NCI-H1048 (cell line): ENCODE data around the gene CLASRP.

Source experiments
- DNase-seq: peaks from one replicate; lab custom pipeline; 2025; lab: John Stamatoyannopoulos, UW

The CLASRP gene

DNA sequence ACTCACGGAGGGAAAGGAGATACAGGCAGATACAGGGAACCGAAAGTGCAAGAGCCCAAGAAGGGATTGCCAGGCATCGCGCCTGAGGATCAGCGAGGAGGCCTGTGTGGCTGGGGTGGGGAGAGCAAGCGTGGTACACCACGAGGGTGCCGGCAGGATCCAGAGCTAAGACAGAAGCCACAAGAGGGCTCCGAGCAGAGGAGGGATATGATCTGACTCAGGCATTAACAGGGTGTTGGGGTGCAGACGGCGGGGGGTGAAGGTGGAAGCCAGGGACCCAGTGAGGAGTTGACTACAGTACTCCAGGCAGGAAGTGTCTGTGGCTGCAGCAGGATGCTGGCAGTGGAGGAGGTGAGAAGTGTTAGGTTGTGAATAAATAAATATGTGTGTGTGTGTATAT lies 48.7 kb downstream of the CLASRP start:
- no peak for DNase-seq

GRCh38 chr19:45090034-45090433 lies 51.2 kb downstream of the CLASRP start:
- no peak for DNase-seq

- no peak for DNase-seq
Measured at GRCh38 chr19:45090606-45091005, 51.8 kb downstream of the CLASRP start.

- peak; percentile 98 for DNase-seq
Measured at GRCh38 chr19:45091031-45091923, 52.4 kb downstream of the CLASRP start.

- DNase-seq: peak; percentile 91
Measured at GRCh38 chr19:45092747-45093678, 54.2 kb downstream of the CLASRP start, which contains the start of gene PPP1R37. TSS of gene PPP1R37 (plus strand) at chr19:45093179. CDS start at chr19:45093326, 147 bp downstream.

DNA sequence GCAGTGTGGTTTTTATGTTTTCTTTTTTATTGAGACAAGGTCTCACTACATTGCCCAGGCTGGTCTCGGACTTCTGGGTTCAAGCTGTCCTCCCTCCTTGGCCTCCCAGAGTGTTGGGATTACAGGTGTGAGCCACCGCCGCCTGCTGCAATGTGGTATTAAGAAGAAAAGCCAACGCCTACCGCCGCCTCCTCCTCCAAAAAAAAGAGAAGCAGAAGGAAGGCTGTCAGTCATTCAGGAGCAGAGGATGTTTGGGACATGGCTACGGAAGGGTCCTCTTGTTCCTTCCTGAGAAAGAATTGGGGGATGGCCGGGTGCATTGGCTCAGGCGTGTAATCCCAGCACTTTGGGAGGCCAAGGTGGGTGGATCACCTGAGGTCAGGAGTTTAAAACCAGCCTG lies 55.3 kb downstream of the CLASRP start:
- DNase-seq: no peak

DNA sequence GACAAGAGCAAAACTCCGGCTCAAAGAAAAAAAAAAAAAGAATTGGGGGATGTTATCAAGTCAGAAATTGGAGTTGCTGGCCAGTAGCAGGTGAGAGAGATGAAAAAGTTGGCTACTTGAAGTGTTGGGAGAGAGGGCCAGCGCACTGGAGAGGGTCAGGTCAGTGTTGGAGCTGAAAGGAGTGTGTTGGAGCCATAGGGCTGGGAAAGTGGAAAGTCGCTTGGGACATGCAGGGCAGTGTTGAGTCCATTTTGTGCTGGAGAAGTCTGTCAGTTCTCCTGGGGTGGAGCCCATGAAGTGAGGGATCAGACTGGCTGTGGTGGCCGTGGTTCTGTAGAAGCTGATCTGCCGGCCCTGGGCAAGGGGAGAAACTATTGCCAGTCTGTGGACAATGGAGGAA lies 55.9 kb downstream of the CLASRP start:
- DNase-seq: no peak

DNA sequence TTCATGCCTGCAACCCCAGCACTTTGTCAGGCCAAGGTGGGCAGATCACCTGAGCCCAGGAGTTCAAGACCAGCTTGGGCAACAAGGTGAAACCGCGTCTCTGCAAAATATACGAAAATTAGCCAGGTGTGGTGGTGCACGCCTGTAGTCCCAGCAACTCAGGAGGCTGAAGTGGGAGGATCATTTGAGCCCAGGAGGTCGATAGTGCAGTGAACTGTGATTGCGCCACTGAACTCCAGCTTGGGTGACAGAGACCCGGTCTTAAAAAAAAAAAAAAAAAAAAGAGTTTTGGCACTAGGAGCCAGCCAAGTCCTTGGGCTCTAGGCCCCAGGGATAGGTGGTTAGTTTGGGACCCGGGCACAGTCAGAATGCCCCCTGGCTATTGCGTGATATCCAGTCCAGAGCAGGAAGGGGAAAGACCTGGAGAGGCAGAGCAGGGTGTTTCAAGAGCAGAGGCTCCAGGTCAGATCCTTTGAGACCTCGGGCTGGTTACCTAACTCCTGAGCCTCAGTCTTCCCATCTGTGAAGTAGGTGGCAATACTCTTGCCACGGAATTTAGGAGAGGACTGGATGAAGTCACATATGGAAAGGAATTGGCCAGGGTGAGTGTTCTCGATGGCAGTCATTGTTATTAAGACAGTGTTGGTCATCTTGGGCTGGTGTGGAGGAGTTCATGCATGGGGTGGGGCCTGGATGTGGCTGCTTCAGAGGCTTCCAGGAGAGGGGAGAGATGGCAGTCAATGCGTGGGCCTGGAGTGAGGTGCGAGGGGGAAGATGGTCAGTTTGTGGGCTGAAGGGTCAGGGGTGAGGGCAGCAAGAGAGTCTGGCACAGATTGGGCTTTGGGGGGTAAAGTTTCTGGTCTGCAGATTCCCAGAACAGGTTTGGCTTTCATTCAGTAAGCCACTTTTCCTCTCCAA lies 56.9 kb downstream of the CLASRP start:
- DNase-seq: no peak

GRCh38 chr19:45096700-45097099 lies 57.9 kb downstream of the CLASRP start:
- no peak for DNase-seq

GRCh38 chr19:45097450-45097775 lies 58.6 kb downstream of the CLASRP start:
- DNase-seq: no peak

DNA sequence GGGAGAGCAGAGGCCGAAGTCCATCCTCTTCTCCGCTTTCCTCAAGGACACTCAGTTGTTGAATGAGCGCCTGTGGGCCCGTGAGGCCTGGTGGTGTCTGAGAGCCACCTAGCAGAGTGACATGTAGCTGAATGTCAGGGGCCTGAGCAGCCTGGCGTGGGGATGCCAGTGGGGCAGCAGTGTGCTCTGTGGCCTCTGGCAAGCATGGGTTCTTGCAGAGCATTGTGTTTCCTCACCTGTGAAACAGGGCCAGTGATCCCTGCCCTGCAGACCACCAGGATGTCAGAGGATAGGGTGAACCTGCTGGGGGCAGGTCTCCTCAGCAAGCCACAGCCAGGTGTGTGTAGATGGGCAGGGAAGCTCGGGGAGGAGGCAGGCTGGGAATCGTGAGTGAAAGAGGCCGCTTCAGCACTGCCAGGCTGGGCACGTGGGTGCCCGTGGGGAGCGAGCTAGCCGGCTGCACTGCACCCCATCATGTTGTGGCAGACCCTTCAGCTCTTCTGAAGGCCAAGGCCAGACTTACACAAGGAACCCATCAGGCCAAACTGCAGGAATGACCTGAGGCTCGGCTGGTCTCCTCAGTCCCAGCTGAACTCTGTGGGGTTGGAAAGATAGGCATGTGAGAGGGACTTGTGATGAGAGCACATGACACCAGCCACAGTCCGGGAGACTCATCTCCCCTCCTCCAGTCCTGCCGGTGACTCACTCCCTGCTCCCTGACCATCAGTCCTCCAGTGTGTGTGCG lies 59.1 kb downstream of the CLASRP start:
- no peak for DNase-seq

DNA sequence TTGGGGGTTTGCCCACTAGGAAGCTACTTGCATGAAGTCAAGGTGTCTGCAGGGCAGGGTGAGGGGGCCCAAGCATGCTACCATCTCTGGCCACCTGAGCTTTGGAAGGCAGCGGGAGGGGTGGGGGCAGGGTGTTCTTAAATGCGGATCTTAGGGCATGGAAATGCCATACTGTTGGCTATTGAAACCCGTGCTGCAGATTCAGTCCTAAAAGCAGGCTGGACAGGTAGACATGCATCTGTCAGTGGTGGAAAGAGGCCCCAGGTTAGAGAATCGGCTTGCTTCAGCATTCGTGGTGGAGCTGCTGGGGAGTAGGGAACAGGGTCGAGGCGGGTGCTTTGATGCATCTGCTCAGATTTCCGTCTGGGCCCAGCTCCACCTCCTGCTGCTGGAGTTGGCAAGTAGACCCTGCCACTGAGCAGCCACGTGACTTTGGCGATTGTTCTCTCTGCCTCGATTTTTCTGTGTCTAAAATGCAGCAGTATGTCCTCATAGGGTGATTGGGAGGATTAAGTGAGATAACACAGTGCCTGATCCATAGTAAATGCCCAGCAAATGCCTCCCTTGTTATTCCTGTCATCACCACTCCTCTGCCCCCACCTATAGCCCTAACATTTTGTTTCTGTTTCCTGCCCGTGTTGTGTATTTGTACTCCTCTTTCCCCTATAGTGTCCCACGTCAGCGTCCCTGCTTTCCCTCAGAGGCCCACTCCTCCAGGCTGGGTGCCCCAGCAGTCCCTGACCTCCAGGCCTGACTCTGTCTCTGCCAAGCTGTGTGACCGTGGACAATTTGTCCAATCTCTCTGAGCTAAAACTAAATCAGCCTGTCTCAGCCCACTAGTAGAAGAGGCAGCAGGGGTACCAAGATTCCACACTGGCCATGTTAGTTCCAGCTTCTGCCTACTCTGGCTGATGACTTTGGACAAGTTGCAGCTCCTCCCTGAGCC lies 59.9 kb downstream of the CLASRP start:
- no peak for DNase-seq

GRCh38 chr19:45099467-45100191 lies 60.8 kb downstream of the CLASRP start:
- no peak for DNase-seq

DNA sequence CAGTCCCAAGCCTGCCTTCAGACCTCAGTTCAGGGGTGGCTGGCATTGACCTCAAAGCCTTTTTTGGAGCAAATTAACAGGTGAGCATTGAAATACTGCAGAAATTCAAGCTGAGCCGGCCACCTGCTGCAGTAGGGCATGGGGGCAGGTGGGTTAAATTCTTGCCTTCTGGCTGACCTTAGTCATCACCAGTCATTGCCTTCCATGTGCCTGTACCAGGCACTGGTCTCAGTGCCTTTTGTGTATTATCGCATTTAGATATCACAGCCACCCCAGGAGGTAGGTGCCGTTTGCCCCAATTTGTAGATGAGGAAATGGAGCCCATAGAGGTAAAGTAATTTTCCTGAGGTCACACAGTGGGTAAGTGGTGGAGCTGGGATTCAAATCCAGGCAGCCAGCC lies 61.4 kb downstream of the CLASRP start:
- no peak for DNase-seq

DNA sequence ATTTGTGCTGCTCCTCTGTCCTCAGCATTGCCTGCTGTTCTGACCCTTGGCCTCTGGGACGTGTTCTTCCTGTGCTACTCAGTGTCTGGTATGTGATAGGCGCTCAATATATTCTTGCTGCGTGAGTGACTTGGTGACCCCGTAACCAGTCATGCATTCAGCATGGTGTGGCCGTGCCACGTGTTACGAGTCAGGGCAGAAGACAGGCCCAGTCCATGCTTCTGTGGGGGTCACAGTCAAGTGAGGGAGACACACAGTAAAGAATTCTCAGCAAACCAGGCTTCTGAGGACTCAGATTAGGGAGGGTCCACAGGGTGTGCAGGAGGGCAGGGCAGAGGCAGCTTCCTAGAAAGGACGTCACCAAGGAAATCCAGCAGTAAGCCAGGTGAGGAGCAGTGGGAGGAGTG lies 62.0 kb downstream of the CLASRP start:
- no peak for DNase-seq

DNA sequence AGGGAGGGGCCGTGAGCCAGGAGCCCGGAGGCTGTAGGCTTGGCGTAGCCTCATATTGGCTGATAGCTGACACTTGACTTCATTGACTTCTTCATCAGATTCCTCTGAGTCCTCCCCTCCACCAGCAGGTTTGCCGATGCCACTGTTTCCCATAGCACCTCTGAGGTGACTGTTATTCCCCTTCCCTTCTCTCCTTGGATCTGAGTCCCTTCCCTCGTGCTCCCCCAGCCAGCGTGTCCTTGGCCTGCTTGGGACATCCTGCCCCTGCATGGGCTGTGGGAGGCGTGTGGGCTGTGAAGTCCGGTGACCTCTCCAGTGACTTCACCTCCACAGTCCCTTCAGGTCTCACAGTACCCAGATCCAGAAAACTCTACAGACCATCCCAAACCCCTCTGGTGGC lies 63.0 kb downstream of the CLASRP start:
- DNase-seq: no peak

DNA sequence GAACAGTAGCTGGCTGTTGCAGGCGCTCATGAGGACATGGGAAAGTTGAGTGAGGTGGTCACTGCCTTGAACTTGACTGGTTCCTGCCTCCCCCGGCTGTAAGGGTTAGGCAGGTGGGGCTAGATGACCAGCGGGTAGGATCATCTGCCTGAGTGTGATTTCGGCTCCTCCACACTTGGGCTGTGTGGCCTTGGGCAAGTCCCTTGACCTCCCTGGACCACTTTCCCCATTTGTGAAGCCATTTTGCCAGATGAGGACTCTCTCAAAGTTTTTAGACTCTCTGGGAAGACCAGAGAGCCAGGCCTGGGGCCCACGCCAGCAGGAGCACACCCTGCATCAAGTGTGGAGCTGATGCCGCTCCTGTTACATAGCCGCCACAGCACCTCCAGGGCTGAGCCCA lies 63.6 kb downstream of the CLASRP start:
- no peak for DNase-seq

GRCh38 chr19:45103156-45103507 lies 64.3 kb downstream of the CLASRP start:
- no peak for DNase-seq
